A673 (cell line): Measurements from ENCODE around the gene KDM6B. TPM values are rescaled to one million over a fixed set of nuclear protein-coding genes. Genes with fewer than 3 reads are reported as not detected.
A peak's percentile ranks its signal among the peaks of the same experiment; 100 is the strongest.

ENCODE experiments used
- BruUV-seq: library from RNA; stranded (reverse); fragments of 400-500 nt; replicated peaks from 2 replicates; lab custom pipeline; 2021; lab: Mats Ljungman, UMichigan
- CTCF ChIA-PET: fragments of 300-600 bp; sonication (Branson Sonifier 250); formaldehyde crosslinking; loops from one replicate; lab custom pipeline; 2022; ENCODE audit warnings: antibody characterized with exemption; lab: Charles Lee
- POLR2A ChIA-PET: fragments of 300-600 bp; sonication (Branson Sonifier 250); formaldehyde crosslinking; loops from one replicate; lab custom pipeline; 2022; ENCODE audit warnings: antibody characterized with exemption; ENCODE audit not compliant: low non-redundant PET; lab: Charles Lee
- DNase-seq: peaks from one replicate; pipeline ENCODE4 v3.0.0-alpha.2; 2015; ENCODE audit warnings: low spot score
- H3K27ac ChIP-seq: fragments of 200-600 bp; sonication (generic); 2 replicates; pipeline ENCODE4 v1.5.1; 2016; ENCODE audit warnings: mixed run types, low read depth, mild to moderate bottlenecking, mixed read lengths, antibody characterized with exemption, low read length; ENCODE audit not compliant: poor library complexity, severe bottlenecking
- H3K27me3 ChIP-seq: fragments of 200-600 bp; sonication (generic); replicated peaks from 2 replicates; pipeline ENCODE4 v1.6.1; 2017; ENCODE audit warnings: mixed run types, low read depth, mild to moderate bottlenecking, mixed read lengths, antibody characterized with exemption, low read length; ENCODE audit not compliant: insufficient read depth, poor library complexity
- H3K36me3 ChIP-seq: fragments of 200-600 bp; sonication (generic); 2 replicates; pipeline ENCODE4 v1.6.1; 2016; ENCODE audit warnings: mixed run types, mild to moderate bottlenecking, mixed read lengths, antibody characterized with exemption, low read length; ENCODE audit not compliant: insufficient read depth, poor library complexity, severe bottlenecking
- H3K4me1 ChIP-seq: fragments of 200-600 bp; sonication (generic); 2 replicates; pipeline ENCODE4 v1.6.1; 2017; ENCODE audit warnings: mixed run types, mild to moderate bottlenecking, mixed read lengths, antibody characterized with exemption, low read length; ENCODE audit not compliant: insufficient read depth, poor library complexity, severe bottlenecking
- H3K4me3 ChIP-seq: fragments of 200-600 bp; sonication (generic); 2 replicates; pipeline ENCODE4 v1.5.1; 2016; ENCODE audit warnings: low read depth, mixed run types, mild to moderate bottlenecking, mixed read lengths, low read length; ENCODE audit not compliant: poor library complexity, severe bottlenecking
- H3K9me3 ChIP-seq: fragments of 200-600 bp; sonication (generic); 2 replicates; pipeline ENCODE4 v1.6.1; 2016; ENCODE audit warnings: mixed run types, low read depth, mild to moderate bottlenecking, mixed read lengths, antibody characterized with exemption, low read length; ENCODE audit not compliant: poor library complexity, severe bottlenecking
- EZH2 ChIP-seq: fragments of 200-600 bp; sonication (generic); IDR thresholded peaks from 2 replicates; pipeline ENCODE4 v1.6.1; 2017; ENCODE audit warnings: borderline replicate concordance, low read depth, mild to moderate bottlenecking, mixed read lengths, antibody characterized with exemption, low read length; ENCODE audit not compliant: poor library complexity, severe bottlenecking
- intact Hi-C: fragments of 100-400 bp; cut with micrococcal nuclease; formaldehyde crosslinking; loops from one replicate; pipeline ENCODE4 v1.10.0; 2022; ENCODE audit not compliant: unreplicated experiment
- total RNA-seq: library from RNA; stranded (reverse); gene quantifications from 2 replicates; pipeline ENCODE4 v1.2.3, GENCODE V29; 2021
- TF ChIP-seq, protein P1 (sequence below): fragments of 300-800, 200-600 bp; sonication (generic); conservative IDR thresholded peaks from 2 replicates; pipeline ENCODE4 v1.5.1; 2017; ENCODE audit warnings: low read depth, mild to moderate bottlenecking, antibody characterized with exemption, low read length, moderate library complexity, mixed read lengths

Gene KDM6B
- total RNA-seq, 1 experiment from 2014 or later, result 46.8 TPM

DNA sequence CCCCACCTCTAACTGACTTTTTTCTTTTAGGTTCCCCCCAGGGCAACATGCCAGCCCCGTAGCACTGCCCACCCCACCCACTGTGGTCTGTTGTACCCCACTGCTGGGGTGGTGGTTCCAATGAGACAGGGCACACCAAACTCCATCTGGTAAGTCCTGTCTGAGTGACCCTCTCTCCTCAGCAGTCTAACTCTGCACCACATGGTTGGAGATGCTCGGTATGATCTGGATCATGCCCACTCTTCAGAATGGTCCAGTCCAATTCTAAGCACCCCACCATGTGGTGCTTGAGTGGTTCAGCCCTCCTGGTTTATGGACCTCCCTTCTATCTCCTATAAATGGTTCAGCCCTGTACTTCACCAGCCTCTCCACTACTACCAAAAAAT, 5.9 kb downstream of the KDM6B start:
- Histone ChIP-seq H3K27me3 (no peaks in the 10 kb centered on the region), H3K4me1 (peaks cover 39% of the 10 kb centered on the region), H3K9me3 (no peaks in the 10 kb centered on the region), H3K4me3 (no peak overlapping the region), H3K27ac (peak overlapping the region; percentile 97), H3K36me3 (peaks cover 3% of the 10 kb centered on the region)
- peak; percentile 80 for DNase-seq
- TF ChIP-seq EZH2, result no peak
- TF ChIP-seq, protein P1, sequence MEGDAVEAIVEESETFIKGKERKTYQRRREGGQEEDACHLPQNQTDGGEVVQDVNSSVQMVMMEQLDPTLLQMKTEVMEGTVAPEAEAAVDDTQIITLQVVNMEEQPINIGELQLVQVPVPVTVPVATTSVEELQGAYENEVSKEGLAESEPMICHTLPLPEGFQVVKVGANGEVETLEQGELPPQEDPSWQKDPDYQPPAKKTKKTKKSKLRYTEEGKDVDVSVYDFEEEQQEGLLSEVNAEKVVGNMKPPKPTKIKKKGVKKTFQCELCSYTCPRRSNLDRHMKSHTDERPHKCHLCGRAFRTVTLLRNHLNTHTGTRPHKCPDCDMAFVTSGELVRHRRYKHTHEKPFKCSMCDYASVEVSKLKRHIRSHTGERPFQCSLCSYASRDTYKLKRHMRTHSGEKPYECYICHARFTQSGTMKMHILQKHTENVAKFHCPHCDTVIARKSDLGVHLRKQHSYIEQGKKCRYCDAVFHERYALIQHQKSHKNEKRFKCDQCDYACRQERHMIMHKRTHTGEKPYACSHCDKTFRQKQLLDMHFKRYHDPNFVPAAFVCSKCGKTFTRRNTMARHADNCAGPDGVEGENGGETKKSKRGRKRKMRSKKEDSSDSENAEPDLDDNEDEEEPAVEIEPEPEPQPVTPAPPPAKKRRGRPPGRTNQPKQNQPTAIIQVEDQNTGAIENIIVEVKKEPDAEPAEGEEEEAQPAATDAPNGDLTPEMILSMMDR, result no peak
- no TSS peak for BruUV-seq
- intact Hi-C loops, result loop anchor here (5.0 kb wide), 1 partner anchor 382 kb away; no protein-coding TSS in a partner anchor
- POLR2A ChIA-PET, result no interaction called here
- CTCF ChIA-PET, result no interaction called here

DNA sequence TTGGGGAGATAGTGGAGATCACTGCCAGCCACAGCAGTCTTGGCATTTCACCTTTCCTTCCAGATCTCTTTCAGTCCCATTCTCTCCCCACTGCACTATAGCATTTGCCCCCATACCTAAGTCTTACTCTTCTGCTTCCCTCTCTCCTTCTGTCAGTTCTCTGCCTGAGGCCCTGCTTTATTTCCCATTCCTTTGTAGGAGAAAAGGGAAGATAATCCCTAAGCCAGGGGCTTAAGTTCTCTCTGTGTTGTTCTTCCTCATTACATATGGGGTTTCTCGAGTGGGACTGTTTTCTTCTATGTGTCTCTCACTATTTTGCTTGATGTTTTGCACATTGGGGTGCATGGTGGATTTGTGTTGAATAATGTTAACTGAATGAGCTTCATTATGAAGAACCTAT, 6.4 kb downstream of the KDM6B start:
- TF ChIP-seq, protein P1, result no peak
- no peak for TF ChIP-seq EZH2
- POLR2A ChIA-PET, result interaction anchor here (0.5 kb wide), 1 partner anchor 234 kb away, joined by 3 read pairs; no protein-coding TSS in a partner anchor
- Histone ChIP-seq H3K27ac (peak overlapping the region; percentile 97), H3K4me1 (peaks cover 44% of the 10 kb centered on the region), H3K27me3 (no peaks in the 10 kb centered on the region), H3K36me3 (peaks cover 7% of the 10 kb centered on the region), H3K9me3 (no peaks in the 10 kb centered on the region), H3K4me3 (peak overlapping the region; percentile 81)
- DNase-seq, result no peak
- no TSS peak for BruUV-seq
- CTCF ChIA-PET, result no interaction called here
- intact Hi-C loops, result loop anchor here (5.0 kb wide), 1 partner anchor 382 kb away; no protein-coding TSS in a partner anchor

DNA sequence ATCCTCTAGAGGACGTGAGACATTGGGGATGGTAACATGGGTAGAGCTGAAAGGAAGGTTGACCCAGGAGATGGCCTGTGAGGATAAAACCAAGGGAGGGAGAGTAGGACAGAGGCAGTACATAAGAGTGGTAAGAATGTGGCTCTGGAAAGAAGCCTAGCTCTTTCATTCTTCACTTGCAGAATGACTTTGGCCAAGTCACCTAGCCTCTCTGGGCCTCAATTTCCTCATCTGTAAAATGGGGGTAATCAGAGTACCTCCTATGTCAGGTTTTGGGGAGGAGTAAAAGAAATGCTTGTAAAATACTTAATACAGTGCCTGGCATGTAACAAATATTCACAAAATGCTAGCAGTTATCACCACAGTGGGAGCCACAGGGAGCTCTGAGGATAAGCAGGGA, 6.9 kb downstream of the KDM6B start:
- no peak for DNase-seq
- H3K9me3 ChIP-seq, result no peaks in the 10 kb centered on the region
- ChIA-PET POLR2A (interaction anchor here (0.5 kb wide), 1 partner anchor 233 kb away, joined by 3 read pairs; no protein-coding TSS in a partner anchor), CTCF (no interaction called here)
- BruUV-seq, result TSS peak; percentile 54
- TF ChIP-seq, protein P1, result no peak
- no peak for TF ChIP-seq EZH2
- H3K4me1 ChIP-seq, result peaks cover 44% of the 10 kb centered on the region
- H3K27ac ChIP-seq, result peak overlapping the region; percentile 97
- H3K27me3 ChIP-seq, result no peaks in the 10 kb centered on the region
- peaks cover 12% of the 10 kb centered on the region for H3K36me3 ChIP-seq
- H3K4me3 ChIP-seq, result peak overlapping the region; percentile 81
- intact Hi-C loops, result loop anchor here (5.0 kb wide), 1 partner anchor 381 kb away; no protein-coding TSS in a partner anchor
